Bronchial epithelial cell (primary cell): ENCODE measurements around the gene FAM76A. TPM values are rescaled to one million over a fixed set of nuclear protein-coding genes. Genes with fewer than 3 reads are reported as not detected.
A peak's percentile ranks its signal among the peaks of the same experiment; 100 is the strongest.
"Not testable (repeated sequence)": the region's sequence is repeated elsewhere in the genome, so short reads cannot be mapped to it uniquely, and the experiment has no call there.

Experiments
- DNase-seq: peaks from one replicate; pipeline ENCODE4 v3.0.0-alpha.2; 2010; ENCODE audit warnings: low read depth
- FAIRE-seq: peaks from 2 replicates; lab custom pipeline; 2011; peaks lifted over from hg19 to GRCh38; lab: Jason Lieb, UNC
- H3K27me3 ChIP-seq: 2 replicates; pipeline ENCODE4 v1.5.1; 2011; ENCODE audit warnings: low read length; ENCODE audit not compliant: control insufficient read depth, insufficient read depth
- H3K36me3 ChIP-seq: 2 replicates; pipeline ENCODE4 v1.5.1; 2011; ENCODE audit warnings: low read length; ENCODE audit not compliant: control insufficient read depth, insufficient read depth
- H3K4me3 ChIP-seq: 2 replicates; pipeline ENCODE4 v1.5.1; 2011; ENCODE audit warnings: mild to moderate bottlenecking, low read depth, low read length, control low read depth
- total RNA-seq: library from RNA; depleted of rRNA; stranded (reverse); fragments of >200 nt; gene quantifications from 2 replicates; pipeline ENCODE4 v1.2.1, GENCODE V29; 2014
- TF ChIP-seq, protein P1 (sequence below): IDR thresholded peaks from 2 replicates; pipeline ENCODE4 v1.5.1; 2011; ENCODE audit warnings: mild to moderate bottlenecking, moderate library complexity, low read length, control low read depth, inconsistent platforms; ENCODE audit not compliant: insufficient read depth, severe bottlenecking

FAM76A gene
- total RNA-seq: 12.6 and 14.7 TPM in 2 replicates

DNA sequence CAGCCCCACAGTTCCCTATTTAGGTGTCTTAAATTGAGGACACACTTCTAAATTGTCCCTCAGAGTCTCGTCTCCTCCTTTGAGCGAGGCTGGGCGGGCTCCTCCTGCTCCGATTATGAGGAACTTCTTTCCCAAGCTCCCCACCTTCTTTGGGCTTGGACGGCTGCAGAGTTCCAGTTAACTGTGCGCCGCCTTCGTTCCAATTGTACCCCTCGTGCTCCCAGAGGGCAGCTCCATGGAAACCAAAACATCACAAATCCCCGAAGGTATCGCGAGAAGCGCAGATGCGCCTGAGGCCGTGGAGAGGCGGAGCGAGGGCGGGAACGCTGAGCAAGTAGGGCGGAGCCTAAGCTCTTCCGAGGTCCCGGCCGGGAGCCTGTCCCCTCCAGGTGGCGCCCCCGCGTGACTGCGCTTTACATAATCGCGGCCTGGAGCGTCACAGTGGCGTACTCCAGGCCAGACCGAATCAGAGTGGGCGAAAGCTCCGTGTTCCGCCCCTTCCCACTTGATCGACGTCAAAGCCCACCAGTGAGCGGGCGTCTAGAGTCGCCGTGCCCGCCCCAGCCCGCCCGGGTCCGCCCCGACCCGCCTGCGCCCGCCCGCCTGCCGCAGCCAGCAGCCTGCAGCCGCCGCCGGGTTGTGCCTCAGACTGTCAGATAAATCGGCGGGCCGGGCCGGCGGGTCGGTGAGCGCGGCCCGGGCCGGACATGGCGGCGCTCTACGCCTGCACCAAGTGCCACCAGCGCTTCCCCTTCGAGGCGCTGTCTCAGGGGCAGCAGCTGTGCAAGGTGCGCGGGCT, at the start of gene FAM76A:
FAM76A (plus strand) TSS at position 588 of the 799 bp plus-strand sequence; CDS start at position 708, 120 bp downstream.
- TF ChIP-seq, protein P1, sequence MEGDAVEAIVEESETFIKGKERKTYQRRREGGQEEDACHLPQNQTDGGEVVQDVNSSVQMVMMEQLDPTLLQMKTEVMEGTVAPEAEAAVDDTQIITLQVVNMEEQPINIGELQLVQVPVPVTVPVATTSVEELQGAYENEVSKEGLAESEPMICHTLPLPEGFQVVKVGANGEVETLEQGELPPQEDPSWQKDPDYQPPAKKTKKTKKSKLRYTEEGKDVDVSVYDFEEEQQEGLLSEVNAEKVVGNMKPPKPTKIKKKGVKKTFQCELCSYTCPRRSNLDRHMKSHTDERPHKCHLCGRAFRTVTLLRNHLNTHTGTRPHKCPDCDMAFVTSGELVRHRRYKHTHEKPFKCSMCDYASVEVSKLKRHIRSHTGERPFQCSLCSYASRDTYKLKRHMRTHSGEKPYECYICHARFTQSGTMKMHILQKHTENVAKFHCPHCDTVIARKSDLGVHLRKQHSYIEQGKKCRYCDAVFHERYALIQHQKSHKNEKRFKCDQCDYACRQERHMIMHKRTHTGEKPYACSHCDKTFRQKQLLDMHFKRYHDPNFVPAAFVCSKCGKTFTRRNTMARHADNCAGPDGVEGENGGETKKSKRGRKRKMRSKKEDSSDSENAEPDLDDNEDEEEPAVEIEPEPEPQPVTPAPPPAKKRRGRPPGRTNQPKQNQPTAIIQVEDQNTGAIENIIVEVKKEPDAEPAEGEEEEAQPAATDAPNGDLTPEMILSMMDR: peak; percentile 59
- peak; percentile 95 for DNase-seq
- H3K36me3 ChIP-seq: no peaks in the 10 kb centered on the region
- no peaks in the 10 kb centered on the region for H3K27me3 ChIP-seq
- H3K4me3 ChIP-seq: peak within 1 kb of the TSS; percentile 81
- FAIRE-seq: peak; percentile 50

DNA sequence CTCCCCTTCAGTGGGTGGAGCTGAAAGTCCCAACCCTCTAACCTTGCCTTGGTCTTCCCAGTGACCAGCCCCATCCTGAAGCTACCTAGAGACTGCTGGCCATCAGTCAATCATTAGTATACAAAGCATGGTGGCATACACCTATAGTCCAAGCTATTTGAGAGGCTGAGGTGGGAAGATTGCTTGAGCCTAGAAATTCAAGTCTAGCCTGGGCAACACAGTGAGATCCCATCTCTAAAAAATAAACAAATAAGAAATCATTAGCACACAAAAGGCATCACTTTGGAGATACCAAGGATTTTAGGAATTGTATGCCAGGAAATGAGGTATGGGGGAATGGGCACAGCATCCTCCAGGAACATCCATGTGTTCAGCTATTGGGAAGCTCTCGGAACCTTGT, 49.4 kb upstream of the FAM76A start:
- no peak for DNase-seq
- Histone ChIP-seq H3K4me3 (no peak overlapping the region), H3K36me3 (no peaks in the 10 kb centered on the region), H3K27me3 (no peaks in the 10 kb centered on the region)
- no peak for FAIRE-seq
- TF ChIP-seq, protein P1: no peak

DNA sequence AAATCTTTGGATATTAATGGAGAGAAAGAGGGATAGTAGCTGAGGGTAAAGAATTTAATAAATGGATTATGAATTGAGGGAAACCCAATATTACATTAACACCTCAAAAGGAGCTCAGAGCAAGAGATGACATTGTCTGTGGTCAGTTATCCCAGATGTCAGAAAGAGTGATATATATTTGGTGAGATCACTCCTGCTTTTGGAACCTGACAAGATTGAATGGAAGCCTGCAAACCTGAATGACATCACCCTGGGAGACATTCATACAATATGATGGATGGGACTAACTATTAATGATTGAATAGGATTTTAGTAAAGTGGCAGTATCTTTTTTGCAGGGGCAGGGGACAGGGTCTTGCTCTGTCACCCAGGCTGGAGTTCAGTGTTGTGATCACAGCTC, 47.0 kb upstream of the FAM76A start:
- TF ChIP-seq, protein P1: no peak
- no peaks in the 10 kb centered on the region for H3K27me3 ChIP-seq
- no peak for DNase-seq

DNA sequence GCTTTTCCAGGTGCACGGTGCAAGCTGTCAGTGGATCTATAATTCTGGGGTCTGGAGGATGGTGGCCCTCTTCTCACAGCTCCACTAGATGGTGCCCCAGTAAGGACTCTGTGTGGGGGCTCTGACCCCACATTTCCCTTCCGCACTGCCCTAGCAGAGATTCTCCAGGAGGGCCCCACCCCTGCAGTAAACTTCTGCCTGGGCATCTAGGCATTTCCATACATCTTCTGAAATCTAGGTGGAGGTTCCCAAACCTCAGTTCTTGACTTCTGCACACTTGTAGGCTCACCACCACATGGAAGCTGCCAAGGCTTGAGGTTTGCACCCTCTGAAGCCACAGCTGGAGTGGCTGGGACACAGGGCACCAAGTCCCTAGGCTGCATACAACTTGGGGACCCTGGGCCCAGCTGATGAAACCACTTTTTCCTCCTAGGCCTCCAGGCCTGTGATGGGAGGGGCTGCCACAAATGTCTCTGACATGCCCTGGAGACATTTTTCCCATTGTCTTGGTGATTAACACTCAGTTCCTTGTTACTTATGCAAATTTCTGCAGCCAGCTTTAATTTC, 45.5 kb upstream of the FAM76A start:
- H3K36me3 ChIP-seq, H3K27me3 ChIP-seq, H3K4me3 ChIP-seq, FAIRE-seq, DNase-seq: not testable (repeated sequence)

More for the DNA sequence above, 47.0 kb upstream of the FAM76A start:
- H3K36me3 ChIP-seq: no peaks in the 10 kb centered on the region
- no peak overlapping the region for H3K4me3 ChIP-seq
- no peak for FAIRE-seq

DNA sequence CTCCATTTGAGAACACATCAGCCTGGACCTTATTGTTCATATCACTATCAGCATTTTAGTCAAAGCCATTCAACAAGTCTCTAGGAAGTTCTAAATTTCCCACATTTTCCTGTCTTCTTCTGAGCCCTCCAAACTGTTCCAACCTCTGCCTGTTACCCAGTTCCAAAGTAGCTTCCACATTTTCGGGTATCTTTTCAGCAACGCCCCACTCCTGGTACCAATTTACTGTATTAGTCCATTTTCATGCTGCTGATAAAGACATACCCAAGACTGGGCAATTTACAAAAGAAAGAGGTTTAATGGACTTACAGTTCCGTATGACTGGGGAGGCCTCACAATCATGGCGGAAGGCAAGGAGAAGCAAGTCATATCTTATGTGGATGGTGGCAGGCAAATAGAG, 44.2 kb upstream of the FAM76A start:
- not testable (repeated sequence) for DNase-seq, H3K27me3 ChIP-seq, H3K4me3 ChIP-seq, H3K36me3 ChIP-seq, FAIRE-seq

DNA sequence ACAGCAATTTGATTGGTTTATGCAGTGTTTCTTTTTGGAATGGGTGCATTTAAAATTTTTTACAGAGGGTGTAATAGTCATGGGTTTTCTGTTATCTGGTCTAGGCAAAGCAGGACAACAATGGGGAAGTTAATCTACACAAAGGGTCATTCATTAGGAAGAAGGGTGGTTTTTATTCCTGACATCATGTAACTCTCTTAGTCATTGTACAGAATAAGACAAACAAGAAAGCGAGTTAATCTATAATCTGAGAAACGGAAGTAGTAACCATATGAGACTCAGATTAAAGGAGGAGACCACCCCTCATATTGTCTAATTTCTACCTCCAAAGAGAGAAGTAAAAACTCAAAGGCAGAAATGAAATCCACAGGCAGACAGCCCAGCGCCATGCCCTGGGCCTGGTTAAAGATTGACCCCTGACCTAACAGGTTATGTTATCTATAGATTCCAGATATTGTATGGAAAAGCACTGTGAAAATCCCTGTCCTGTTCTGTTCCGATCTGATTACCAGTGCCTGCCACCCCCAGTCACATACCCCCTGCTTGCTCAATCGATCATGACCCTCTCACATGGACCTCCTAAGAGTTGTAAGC, 43.3 kb upstream of the FAM76A start:
- H3K27me3 ChIP-seq: peaks cover 2% of the 10 kb centered on the region
- TF ChIP-seq, protein P1: no peak
- FAIRE-seq (no peak), DNase-seq (no peak)
- no peak overlapping the region for H3K4me3 ChIP-seq
- H3K36me3 ChIP-seq: no peaks in the 10 kb centered on the region
